ENCODE data around the gene DDT. TPM values are rescaled to one million over a fixed set of nuclear protein-coding genes. Genes with fewer than 3 reads are reported as not detected.
"Not testable (repeated sequence)": the region's sequence is repeated elsewhere in the genome, so short reads cannot be mapped to it uniquely, and the experiment has no call there.

The DDT gene
- total and polyA plus RNA-seq, 7 donors: 57.3 to 239 (median 85.3) TPM

DNA sequence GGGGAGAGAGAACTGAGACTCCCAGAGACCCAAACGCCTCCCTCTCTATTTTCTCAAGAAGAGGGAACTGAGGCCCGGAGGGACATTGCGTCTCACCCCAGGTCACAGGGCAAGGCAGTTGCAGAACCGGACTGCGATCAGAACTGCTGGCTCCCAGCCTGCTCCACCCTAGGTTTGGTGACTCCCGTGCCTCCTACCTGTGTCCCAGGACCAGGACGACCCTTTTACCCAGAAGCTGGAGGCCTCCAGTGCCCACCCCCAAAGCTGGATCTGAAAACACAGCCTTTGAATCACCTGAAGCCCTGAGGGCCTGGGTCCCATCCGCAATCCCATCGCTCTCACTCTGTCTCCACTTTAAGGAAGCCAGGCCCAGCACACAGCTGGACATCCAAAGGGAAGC lies 29.6 kb upstream of the DDT start:
- WGBS, 3 donors: 79 to 89% (median 83%) methylated on average over 9 of the region's 9 CpGs
- DNase-seq: peak in 1 of 2 donors; percentile 41

DNA sequence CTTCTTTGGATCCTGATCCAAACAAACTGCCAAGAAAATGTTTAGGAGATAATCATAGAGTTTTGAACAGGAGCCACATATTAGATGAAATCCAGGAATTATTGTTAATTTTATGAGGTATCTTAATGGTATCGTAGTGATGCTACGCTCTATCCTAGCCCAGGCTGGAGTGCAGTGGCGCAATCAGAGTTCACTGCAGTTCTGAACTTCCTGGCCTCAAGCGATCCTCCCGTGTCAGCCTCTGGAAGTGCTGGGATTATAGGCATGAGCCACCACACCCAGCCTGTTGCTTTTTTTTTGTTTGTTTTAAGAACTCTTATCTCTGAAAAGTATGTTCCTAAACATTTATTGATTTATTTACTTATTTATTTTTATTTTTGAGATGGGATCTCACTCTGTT lies 28.6 kb upstream of the DDT start:
- intact Hi-C loops (cut with DNase I): loop anchor here in 1 of 2 donors (5.0 kb wide), 1 partner anchor 154 kb away; no protein-coding TSS in a partner anchor
- Histone ChIP-seq H3K9me3 (no peaks in the 10 kb centered on the region), H3K27ac (no peak overlapping the region), H3K27me3 (ENCODE audit: insufficient read depth in 3 of 3, low read length in 2 of 3) (no peaks in the 10 kb centered on the region), H3K36me3 (ENCODE audit: insufficient read depth in 1 of 2, low read depth in 1 of 2) (no peaks in the 10 kb centered on the region), H3K4me3 (no peak overlapping the region), H3K4me1 (peaks cover 4% of the 10 kb centered on the region)
- WGBS, 3 donors: 75 to 85% (median 84%) methylated on average over 5 of the region's 5 CpGs
- DNase-seq: no peak
- no peak for ATAC-seq
- TF ChIP-seq, protein P1, sequence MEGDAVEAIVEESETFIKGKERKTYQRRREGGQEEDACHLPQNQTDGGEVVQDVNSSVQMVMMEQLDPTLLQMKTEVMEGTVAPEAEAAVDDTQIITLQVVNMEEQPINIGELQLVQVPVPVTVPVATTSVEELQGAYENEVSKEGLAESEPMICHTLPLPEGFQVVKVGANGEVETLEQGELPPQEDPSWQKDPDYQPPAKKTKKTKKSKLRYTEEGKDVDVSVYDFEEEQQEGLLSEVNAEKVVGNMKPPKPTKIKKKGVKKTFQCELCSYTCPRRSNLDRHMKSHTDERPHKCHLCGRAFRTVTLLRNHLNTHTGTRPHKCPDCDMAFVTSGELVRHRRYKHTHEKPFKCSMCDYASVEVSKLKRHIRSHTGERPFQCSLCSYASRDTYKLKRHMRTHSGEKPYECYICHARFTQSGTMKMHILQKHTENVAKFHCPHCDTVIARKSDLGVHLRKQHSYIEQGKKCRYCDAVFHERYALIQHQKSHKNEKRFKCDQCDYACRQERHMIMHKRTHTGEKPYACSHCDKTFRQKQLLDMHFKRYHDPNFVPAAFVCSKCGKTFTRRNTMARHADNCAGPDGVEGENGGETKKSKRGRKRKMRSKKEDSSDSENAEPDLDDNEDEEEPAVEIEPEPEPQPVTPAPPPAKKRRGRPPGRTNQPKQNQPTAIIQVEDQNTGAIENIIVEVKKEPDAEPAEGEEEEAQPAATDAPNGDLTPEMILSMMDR (IDR thresholded peaks at IDR 0.05): no peak

More for the DNA sequence above, 29.6 kb upstream of the DDT start:
- Histone ChIP-seq H3K27ac (no peak overlapping the region), H3K36me3 (ENCODE audit: insufficient read depth in 1 of 2, low read depth in 1 of 2) (no peaks in the 10 kb centered on the region), H3K9me3 (no peaks in the 10 kb centered on the region), H3K27me3 (ENCODE audit: insufficient read depth in 3 of 3, low read length in 2 of 3) (no peaks in the 10 kb centered on the region), H3K4me3 (no peak overlapping the region), H3K4me1 (peaks cover 4% of the 10 kb centered on the region)
- TF ChIP-seq, protein P1 (IDR thresholded peaks at IDR 0.05): no peak
- intact Hi-C loops (cut with DNase I): loop anchor here in 1 of 2 donors (5.0 kb wide), 1 partner anchor 153 kb away; no protein-coding TSS in a partner anchor
- ATAC-seq: no peak

GRCh38 chr22:24002272-24002671 lies 28.0 kb upstream of the DDT start:
- peaks cover 4% of the 10 kb centered on the region for H3K4me1 ChIP-seq
- no peaks in the 10 kb centered on the region for H3K36me3 ChIP-seq (ENCODE audit: insufficient read depth in 1 of 2, low read depth in 1 of 2)
- DNase-seq (no peak), ATAC-seq (no peak)
- TF ChIP-seq, protein P1 (IDR thresholded peaks at IDR 0.05): no peak
- no peak overlapping the region for H3K27ac ChIP-seq
- no peaks in the 10 kb centered on the region for H3K9me3 ChIP-seq
- 72 to 77% (median 72%) methylated on average over 10 of the region's 10 CpGs for WGBS, 3 donors
- intact Hi-C loops (cut with DNase I): loop anchor here in 1 of 2 donors (5.0 kb wide), 1 partner anchor 155 kb away; no protein-coding TSS in a partner anchor
- no peaks in the 10 kb centered on the region for H3K27me3 ChIP-seq (ENCODE audit: insufficient read depth in 3 of 3, low read length in 2 of 3)
- no peak overlapping the region for H3K4me3 ChIP-seq

DNA sequence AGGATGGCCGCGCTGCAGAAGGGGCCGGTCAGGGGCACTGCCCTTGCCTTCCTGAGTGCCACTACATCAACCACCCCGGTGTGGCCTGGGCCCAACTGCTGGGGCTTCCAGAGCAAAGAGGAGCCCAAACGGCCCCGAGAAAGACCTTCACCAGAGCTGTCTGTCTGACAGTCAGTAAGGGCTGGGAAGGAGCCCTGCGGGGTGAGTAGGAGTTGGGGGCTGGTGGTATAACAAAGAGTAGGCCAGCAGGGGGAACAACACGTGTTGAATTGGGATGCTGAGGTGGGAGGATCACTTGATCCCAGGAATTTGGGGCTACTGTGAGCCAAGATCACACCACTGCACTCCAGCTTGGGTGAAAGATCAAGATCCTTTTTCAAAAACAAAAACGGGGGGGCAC lies 27.1 kb upstream of the DDT start:
- DNase-seq (no peak), ATAC-seq (no peak)
- H3K4me1 ChIP-seq: peaks cover 4% of the 10 kb centered on the region
- no peak overlapping the region for H3K27ac ChIP-seq
- H3K36me3 ChIP-seq (ENCODE audit: insufficient read depth in 1 of 2, low read depth in 1 of 2): no peaks in the 10 kb centered on the region
- intact Hi-C loops (cut with DNase I): loop anchor here in 1 of 2 donors (5.0 kb wide), 1 partner anchor 156 kb away; no protein-coding TSS in a partner anchor
- H3K4me3 ChIP-seq: no peak overlapping the region
- H3K27me3 ChIP-seq (ENCODE audit: insufficient read depth in 3 of 3, low read length in 2 of 3): no peaks in the 10 kb centered on the region
- TF ChIP-seq, protein P1 (IDR thresholded peaks at IDR 0.05): no peak
- 77 to 85% (median 83%) methylated on average over 7 to 9 of the region's 9 CpGs for WGBS, 3 donors
- no peaks in the 10 kb centered on the region for H3K9me3 ChIP-seq

DNA sequence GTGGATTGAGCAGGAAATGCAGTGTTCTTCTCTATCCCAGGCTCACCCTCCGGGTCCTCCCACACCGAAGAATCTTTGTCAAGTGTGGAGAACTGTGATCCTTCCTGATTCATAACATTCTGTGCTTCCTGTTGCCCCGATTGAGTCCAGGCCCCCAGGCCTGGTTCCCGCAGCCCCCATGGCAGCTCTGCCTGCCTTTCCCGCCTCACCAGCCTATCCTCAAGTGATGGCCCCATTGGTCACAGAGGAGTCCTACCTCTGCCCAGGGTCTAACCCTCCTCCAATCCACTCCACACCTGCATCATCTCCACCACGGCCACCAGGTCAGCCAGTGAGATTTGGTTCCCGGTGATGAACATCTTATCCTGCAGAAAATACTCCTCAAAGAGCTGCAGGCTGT lies 25.5 kb upstream of the DDT start:
- WGBS, 3 donors: 82 to 83% (median 83%) methylated on average over 7 of the region's 7 CpGs
- not testable (repeated sequence) for H3K27me3 ChIP-seq (ENCODE audit: insufficient read depth in 3 of 3, low read length in 2 of 3)
- intact Hi-C loops (cut with DNase I): loop anchor here in 1 of 2 donors (5.0 kb wide), 1 partner anchor 158 kb away; no protein-coding TSS in a partner anchor

More for the DNA sequence above, 25.5 kb upstream of the DDT start:
- DNase-seq; ATAC-seq; H3K36me3 ChIP-seq (ENCODE audit: insufficient read depth in 1 of 2, low read depth in 1 of 2); H3K4me1 ChIP-seq; H3K9me3 ChIP-seq; H3K27ac ChIP-seq; H3K4me3 ChIP-seq: not testable (repeated sequence)
